Thoracic aorta (tissue), 2 donors: ENCODE data around the gene SUPT6H. TPM values are rescaled to one million over a fixed set of nuclear protein-coding genes. Genes with fewer than 3 reads are reported as not detected.

Source experiments
- ATAC-seq: fragments of 150-250 bp; one replicate; pipeline ENCODE4 v1.8.0; 2017; ENCODE audit warnings: low read depth; ENCODE audit not compliant: insufficient number of reproducible peaks, low FRiP score
- DNase-seq: peaks from one replicate; pipeline ENCODE4 v3.0.0-alpha.2; 2020; ENCODE audit warnings: low spot score
- H3K27ac ChIP-seq, 2 donors: fragments of 200-600 bp; sonication (generic); 1 replicate in 1 of 2; 2 replicates in 1 of 2; pipeline ENCODE4 v1.5.1; 2016; ENCODE audit warnings: mild to moderate bottlenecking in 2 of 2, moderate library complexity in 2 of 2
- H3K27me3 ChIP-seq: fragments of 200-600 bp; sonication (generic); replicated peaks from 2 replicates; pipeline ENCODE4 v1.6.0; 2016; ENCODE audit warnings: mild to moderate bottlenecking; ENCODE audit not compliant: insufficient read depth
- H3K36me3 ChIP-seq: fragments of 200-600 bp; sonication (generic); one replicate; pipeline ENCODE4 v1.5.1; 2016
- H3K4me1 ChIP-seq, 2 donors: fragments of 200-600 bp; sonication (generic); 1 replicate in 1 of 2; 2 replicates in 1 of 2; pipeline versions ENCODE4 v1.5.1 to v1.6.0; 2016; ENCODE audit warnings: low read depth in 2 of 2, mild to moderate bottlenecking in 1 of 2; ENCODE audit not compliant: control insufficient read depth in 1 of 2
- H3K4me3 ChIP-seq: fragments of 200-600 bp; sonication (generic); 2 replicates; pipeline ENCODE4 v1.5.1; 2016; ENCODE audit warnings: mild to moderate bottlenecking
- H3K9me3 ChIP-seq: fragments of 200-600 bp; sonication (generic); 2 replicates; pipeline ENCODE4 v1.5.1; 2016
- CTCF ChIP-seq: fragments of 200-600 bp; sonication (generic); IDR thresholded peaks from one replicate; pipeline ENCODE4 v1.5.1; 2019; ENCODE audit warnings: antibody characterized with exemption
- total RNA-seq, 2 donors: library from RNA; depleted of rRNA; stranded (reverse); fragments of >200 nt; gene quantifications; one replicate each; pipeline versions ENCODE4 v1.1.0 to v1.2.3, GENCODE V29; 2016

Gene SUPT6H
- total RNA-seq, 2 donors from 2014 or later = 45.6 to 133 TPM

- no peak for TF ChIP-seq CTCF
- no peaks in the 10 kb centered on the region for H3K9me3 ChIP-seq
- no peaks in the 10 kb centered on the region for H3K4me1 ChIP-seq
- no peak overlapping the region for H3K4me3 ChIP-seq
- ATAC-seq = no peak
- peaks cover 90% of the 10 kb centered on the region for H3K36me3 ChIP-seq
- no peak overlapping the region for H3K27ac ChIP-seq
- no peaks in the 10 kb centered on the region for H3K27me3 ChIP-seq
- no peak for DNase-seq
These were observed 24.3 kb downstream of the SUPT6H start for GRCh38 chr17:28686296-28686695.

GRCh38 chr17:28688481-28688880, 26.5 kb downstream of the SUPT6H start:
- peaks cover 76% of the 10 kb centered on the region for H3K36me3 ChIP-seq
- TF ChIP-seq CTCF = no peak
- no peak for ATAC-seq

GRCh38 chr17:28689011-28689410, 27.0 kb downstream of the SUPT6H start:
- Histone ChIP-seq H3K27me3 (no peaks in the 10 kb centered on the region), H3K36me3 (peaks cover 78% of the 10 kb centered on the region), H3K27ac (no peak overlapping the region), H3K4me3 (no peak overlapping the region), H3K4me1 (no peaks in the 10 kb centered on the region), H3K9me3 (no peaks in the 10 kb centered on the region)
- DNase-seq (no peak), ATAC-seq (no peak)
- no peak for TF ChIP-seq CTCF

More at GRCh38 chr17:28688481-28688880, 26.5 kb downstream of the SUPT6H start:
- no peaks in the 10 kb centered on the region for H3K9me3 ChIP-seq
- DNase-seq = no peak
- H3K27ac ChIP-seq = no peak overlapping the region
- no peaks in the 10 kb centered on the region for H3K4me1 ChIP-seq
- no peak overlapping the region for H3K4me3 ChIP-seq
- H3K27me3 ChIP-seq = no peaks in the 10 kb centered on the region

- peaks cover 85% of the 10 kb centered on the region for H3K36me3 ChIP-seq
- DNase-seq = no peak
- H3K4me1 ChIP-seq = no peaks in the 10 kb centered on the region
- H3K4me3 ChIP-seq = no peak overlapping the region
- no peak overlapping the region for H3K27ac ChIP-seq
- H3K9me3 ChIP-seq = no peaks in the 10 kb centered on the region
- H3K27me3 ChIP-seq = no peaks in the 10 kb centered on the region
- no peak for ATAC-seq
- no peak for TF ChIP-seq CTCF
These were observed 31.9 kb downstream of the SUPT6H start for GRCh38 chr17:28693869-28694268.

GRCh38 chr17:28698253-28698941, 36.4 kb downstream of the SUPT6H start:
- Histone ChIP-seq H3K27ac (no peak overlapping the region), H3K9me3 (no peaks in the 10 kb centered on the region), H3K36me3 (peaks cover 92% of the 10 kb centered on the region), H3K4me1 (no peaks in the 10 kb centered on the region), H3K27me3 (no peaks in the 10 kb centered on the region), H3K4me3 (no peak overlapping the region)
- TF ChIP-seq CTCF = no peak
- DNase-seq (no peak), ATAC-seq (no peak)
